CD8-positive, alpha-beta memory T cell (primary cell): ENCODE measurements around the gene RNF222. TPM values are rescaled to one million over a fixed set of nuclear protein-coding genes. Genes with fewer than 3 reads are reported as not detected.
"Not testable (repeated sequence)": the region's sequence is repeated elsewhere in the genome, so short reads cannot be mapped to it uniquely, and the experiment has no call there.

ENCODE experiments used
- CTCF ChIA-PET: fragments of 350-600 bp; sonication (Branson Sonifier 250); formaldehyde crosslinking; loops from one replicate; lab custom pipeline; 2021; ENCODE audit warnings: antibody characterized with exemption; lab: Charles Lee
- POLR2A ChIA-PET: fragments of 350-600 bp; sonication (Branson Sonifier 250); formaldehyde crosslinking; loops from one replicate; lab custom pipeline; 2021; ENCODE audit warnings: antibody characterized with exemption; lab: Charles Lee
- DNase-seq, 5 donors: peaks; one replicate each; pipeline versions ENCODE4 v3.0.0 to v3.0.0-alpha.2; 2020 to 2022; ENCODE audit warnings: mixed read lengths in 1 of 5
- H3K27ac ChIP-seq: one replicate; pipeline ENCODE4 v1.7.0; 2013; ENCODE audit warnings: low read depth, mild to moderate bottlenecking, low read length, moderate library complexity
- H3K27me3 ChIP-seq: 2 replicates; pipeline ENCODE4 v1.7.0; 2013; ENCODE audit warnings: low read length, mild to moderate bottlenecking; ENCODE audit not compliant: insufficient read depth, poor library complexity, severe bottlenecking
- H3K36me3 ChIP-seq: 2 replicates; pipeline ENCODE4 v1.7.0; 2013; ENCODE audit warnings: mild to moderate bottlenecking, low read length, moderate library complexity; ENCODE audit not compliant: insufficient read depth
- H3K4me1 ChIP-seq: 2 replicates; pipeline ENCODE4 v1.7.0; 2013; ENCODE audit warnings: mild to moderate bottlenecking, low read length, moderate library complexity; ENCODE audit not compliant: insufficient read depth
- H3K4me3 ChIP-seq: 2 replicates; pipeline ENCODE4 v1.7.0; 2013; ENCODE audit warnings: mild to moderate bottlenecking, low read length
- H3K9me3 ChIP-seq: 2 replicates; pipeline ENCODE4 v1.7.0; 2013; ENCODE audit warnings: mild to moderate bottlenecking, low read length
- H3K27ac Mint-ChIP-seq, 8 donors: one replicate each; pipeline ENCODE4 v1.8.0; 2020 to 2021; ENCODE audit warnings: mixed read lengths in 8 of 8, mild to moderate bottlenecking in 6 of 8, inconsistent platforms in 3 of 8, moderate library complexity in 3 of 8
- H3K27me3 Mint-ChIP-seq, 2 donors: one replicate each; pipeline ENCODE4 v1.8.0; 2020 to 2021; ENCODE audit warnings: mixed read lengths in 2 of 2, mild to moderate bottlenecking in 1 of 2, moderate library complexity in 1 of 2
- H3K36me3 Mint-ChIP-seq, 3 donors: one replicate each; pipeline ENCODE4 v1.8.0; 2020 to 2021; ENCODE audit warnings: mixed read lengths in 3 of 3, inconsistent platforms in 1 of 3, mild to moderate bottlenecking in 1 of 3
- H3K4me1 Mint-ChIP-seq, 3 donors: one replicate each; pipeline ENCODE4 v1.8.0; 2020 to 2021; ENCODE audit warnings: mixed read lengths in 3 of 3, inconsistent platforms in 1 of 3, mild to moderate bottlenecking in 1 of 3
- H3K4me3 Mint-ChIP-seq, 7 donors: one replicate each; pipeline ENCODE4 v1.8.0; 2020 to 2021; ENCODE audit warnings: mixed read lengths in 7 of 7, mild to moderate bottlenecking in 6 of 7, moderate library complexity in 4 of 7, inconsistent platforms in 2 of 7
- H3K9me3 Mint-ChIP-seq, 5 donors: one replicate each; pipeline ENCODE4 v1.8.0; 2020 to 2022; ENCODE audit warnings: mixed read lengths in 5 of 5, mild to moderate bottlenecking in 3 of 5, moderate library complexity in 2 of 5, inconsistent platforms in 1 of 5
- polyA plus RNA-seq: library from polyadenylated mRNA; unstranded; fragments of 300-500 nt; fragmentation: Illumina TruSeq; gene quantifications from one replicate; pipeline ENCODE4 v1.2.3, GENCODE V29; 2021
- total RNA-seq, 2 experiments: library from RNA; stranded (reverse); gene quantifications; one replicate each; pipeline ENCODE4 v1.2.3, GENCODE V29; 2021

The RNF222 gene
- total and polyA plus RNA-seq, 3 experiments from 2014 or later = 0.18 TPM; not detected in 2

DNA sequence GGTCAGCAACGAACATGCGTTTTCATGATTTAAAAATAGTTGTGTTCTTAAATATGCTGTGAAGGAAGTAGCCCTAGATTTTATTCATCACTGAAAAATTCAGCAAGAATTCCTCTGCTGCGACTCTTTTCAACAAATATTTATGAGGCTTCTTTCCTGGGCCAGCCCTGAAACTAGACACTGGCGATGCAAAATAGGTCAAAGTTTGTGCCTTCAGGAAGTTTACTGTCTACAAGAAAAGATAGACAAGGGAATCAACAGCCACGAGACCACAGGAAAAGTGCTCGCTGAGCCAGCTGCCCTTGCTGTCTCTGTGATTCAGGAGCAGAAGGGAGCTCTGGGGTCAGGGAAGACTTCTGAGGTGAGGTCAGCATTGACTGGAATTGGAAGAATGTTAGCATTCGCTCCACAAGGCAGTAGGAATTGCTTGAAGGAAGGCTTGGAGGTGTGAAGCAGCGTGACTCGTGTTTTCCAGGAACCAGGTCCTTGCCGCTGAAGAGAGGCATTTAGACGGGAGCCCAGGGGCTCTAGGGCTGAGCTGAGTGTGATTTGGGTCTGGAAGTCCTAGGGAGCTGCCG, 12.7 kb downstream of the RNF222 start:
- peaks cover 50% of the 10 kb centered on the region for H3K4me1 ChIP-seq
- peak overlapping the region; percentile 6 to 99 (median 97) for H3K4me3 Mint-ChIP-seq
- CTCF ChIA-PET = no interaction called here
- H3K27me3 Mint-ChIP-seq = peaks cover 0 to 2% of the 10 kb centered on the region in 2 donors
- peaks cover 15% of the 10 kb centered on the region for H3K36me3 ChIP-seq
- H3K9me3 Mint-ChIP-seq = no peaks in the 10 kb centered on the region
- peaks cover 4 to 31% (median 6%) of the 10 kb centered on the region in 3 donors for H3K36me3 Mint-ChIP-seq
- DNase-seq = no peak
- no peaks in the 10 kb centered on the region for H3K27me3 ChIP-seq
- no peaks in the 10 kb centered on the region for H3K9me3 ChIP-seq
- no peak overlapping the region for H3K27ac ChIP-seq
- H3K27ac Mint-ChIP-seq = peak overlapping the region in 2 of 8 donors; percentile 85 to 90
- no peak overlapping the region for H3K4me3 ChIP-seq
- H3K4me1 Mint-ChIP-seq = peaks cover 56 to 77% (median 77%) of the 10 kb centered on the region in 3 donors
- POLR2A ChIA-PET = no interaction called here

DNA sequence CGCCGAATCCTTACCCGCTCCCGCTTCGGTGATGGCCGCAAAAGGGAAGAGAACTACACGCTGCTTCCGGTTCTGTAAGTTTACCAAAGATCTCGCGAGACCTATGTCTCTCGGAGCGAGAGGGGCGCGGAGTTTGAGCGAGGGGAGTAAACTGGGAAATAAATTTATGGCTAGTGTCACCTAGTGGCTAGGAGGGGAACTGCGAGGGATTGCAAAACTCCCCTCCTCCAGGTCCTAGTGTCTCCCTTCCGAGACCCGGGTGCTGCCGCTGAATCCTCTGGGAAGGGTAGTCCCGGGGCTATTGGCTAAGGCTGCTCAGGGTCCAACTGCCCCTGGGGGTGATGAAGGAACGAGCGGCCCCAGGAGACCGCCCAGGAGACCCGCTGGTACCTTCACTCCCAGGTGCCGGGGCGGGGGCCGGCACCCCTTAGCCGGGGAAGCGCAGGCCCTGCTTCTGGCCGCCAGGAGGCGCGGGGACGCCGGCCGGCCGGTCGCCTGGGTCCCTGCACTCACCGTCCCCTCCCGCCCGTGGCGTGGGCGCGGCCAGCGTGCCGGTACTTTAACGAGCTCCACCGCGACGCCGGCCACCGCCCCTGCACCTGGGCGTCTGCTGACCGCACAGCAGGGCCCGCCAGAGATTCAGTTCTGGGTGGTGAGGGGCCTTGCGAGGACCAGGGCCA, 14.3 kb downstream of the RNF222 start, which contains the start of gene RPL26:
RPL26 (minus strand) TSS at position 51 of the 680 bp plus-strand sequence. CDS start 883 bp downstream, outside the sequence.
- Mint-ChIP-seq H3K27me3 (peaks cover 0 to 2% of the 10 kb centered on the region in 2 donors), H3K27ac (peak within 1 kb of the TSS; percentile 90 to 99 (median 94)), H3K4me1 (peaks cover 60 to 79% (median 77%) of the 10 kb centered on the region in 3 donors), H3K36me3 (peaks cover 10 to 47% (median 12%) of the 10 kb centered on the region in 3 donors), H3K4me3 (peak within 1 kb of the TSS; percentile 94 to 100 (median 97)), H3K9me3 (no peaks in the 10 kb centered on the region)
- Histone ChIP-seq H3K4me1 (peaks cover 52% of the 10 kb centered on the region), H3K27me3 (no peaks in the 10 kb centered on the region), H3K9me3 (no peaks in the 10 kb centered on the region), H3K36me3 (peaks cover 30% of the 10 kb centered on the region), H3K27ac (peak within 1 kb of the TSS; percentile 75), H3K4me3 (peak within 1 kb of the TSS; percentile 90)
- ChIA-PET CTCF (interaction anchor here (0.6 to 1.9 kb wide), 15 partner anchors 8 to 552 kb away, joined by 3 to 21 read pairs (median 3); partner anchors contain the start of gene NDEL1), POLR2A (interaction anchor here (0.6 to 1.3 kb wide), 6 partner anchors 10 to 358 kb away, joined by 3 to 11 read pairs (median 4); partner anchors contain the start of gene NDEL1)
- DNase-seq = peak; percentile 88 to 98 (median 95)

DNA sequence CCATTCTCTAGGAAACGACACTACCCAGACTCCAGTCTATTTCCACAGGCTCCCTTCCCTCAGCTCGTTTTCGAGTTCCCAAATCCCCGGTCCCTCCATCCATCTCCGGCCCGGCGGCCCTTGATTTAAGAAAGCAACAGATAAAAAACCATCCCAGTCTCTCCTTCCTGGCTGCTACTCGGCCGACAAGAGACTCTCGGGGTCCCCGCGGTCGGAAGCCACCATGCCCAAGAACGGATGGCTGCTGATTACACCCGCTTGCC, 14.8 kb downstream of the RNF222 start:
- H3K4me1 Mint-ChIP-seq = peaks cover 55 to 75% (median 74%) of the 10 kb centered on the region in 3 donors
- peak overlapping the region; percentile 94 to 100 (median 97) for H3K4me3 Mint-ChIP-seq
- peak overlapping the region; percentile 90 to 99 (median 94) for H3K27ac Mint-ChIP-seq
- H3K27me3 ChIP-seq = no peaks in the 10 kb centered on the region
- ChIA-PET CTCF (interaction anchor here (0.7 to 1.9 kb wide), 5 partner anchors 12 to 553 kb away, joined by 3 to 7 read pairs (median 3); no protein-coding TSS in a partner anchor), POLR2A (interaction anchor here (1.3 kb wide), 1 partner anchor 53 kb away, joined by 6 read pairs; the partner anchor contains the start of gene NDEL1)
- peaks cover 10 to 51% (median 17%) of the 10 kb centered on the region in 3 donors for H3K36me3 Mint-ChIP-seq
- H3K27ac ChIP-seq = peak overlapping the region; percentile 75
- H3K4me3 ChIP-seq = peak overlapping the region; percentile 90
- peaks cover 48% of the 10 kb centered on the region for H3K4me1 ChIP-seq
- no peaks in the 10 kb centered on the region for H3K9me3 Mint-ChIP-seq
- peaks cover 34% of the 10 kb centered on the region for H3K36me3 ChIP-seq
- no peak for DNase-seq
- H3K9me3 ChIP-seq = no peaks in the 10 kb centered on the region
- H3K27me3 Mint-ChIP-seq = peaks cover 0 to 2% of the 10 kb centered on the region in 2 donors

DNA sequence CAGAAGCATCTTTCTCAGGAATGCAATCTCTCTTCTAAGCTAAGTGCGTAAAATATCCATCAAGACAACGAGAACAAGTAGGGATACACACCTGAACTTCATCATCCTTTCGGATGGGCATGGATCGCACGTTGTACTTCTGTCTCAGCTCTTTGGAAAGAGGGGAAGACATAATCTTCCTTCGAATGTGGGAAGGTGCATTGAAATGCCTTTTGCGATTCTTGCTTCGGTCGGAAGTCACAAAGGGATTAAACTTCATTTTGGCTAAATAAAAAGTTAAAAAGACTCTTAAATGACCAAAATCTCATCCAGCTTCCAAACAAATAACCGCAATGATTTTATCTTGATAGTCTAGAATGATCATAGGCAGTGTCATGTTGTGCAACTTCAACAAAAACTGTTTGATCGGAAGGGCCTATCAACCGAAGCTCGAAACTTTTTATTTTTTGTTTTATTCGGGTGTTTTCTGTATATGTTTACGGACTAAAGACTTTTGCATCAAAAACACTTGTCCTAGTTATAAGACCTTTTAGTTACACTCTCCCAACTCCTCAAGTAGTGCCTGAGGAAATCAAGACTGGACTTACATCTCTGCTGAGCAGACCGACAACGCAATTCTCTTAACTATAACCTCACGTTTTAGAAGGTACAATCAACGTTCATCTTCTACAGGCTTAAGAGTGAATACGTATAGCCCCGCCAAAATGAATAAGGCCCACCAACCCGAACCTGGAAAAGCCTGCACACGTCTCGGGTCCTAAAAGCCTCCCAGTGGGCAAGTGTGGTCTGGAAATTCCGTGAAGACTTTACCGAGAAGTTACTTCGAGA, 15.4 kb downstream of the RNF222 start:
- Histone ChIP-seq H3K4me1 (peaks cover 43% of the 10 kb centered on the region), H3K27ac (peak overlapping the region; percentile 75), H3K27me3 (no peaks in the 10 kb centered on the region), H3K36me3 (peaks cover 39% of the 10 kb centered on the region), H3K4me3 (peak overlapping the region; percentile 90), H3K9me3 (no peaks in the 10 kb centered on the region)
- H3K27me3 Mint-ChIP-seq = peaks cover 0 to 2% of the 10 kb centered on the region in 2 donors
- POLR2A ChIA-PET = interaction anchor here (1.3 kb wide), 1 partner anchor 53 kb away, joined by 6 read pairs; the partner anchor contains the start of gene NDEL1
- H3K4me1 Mint-ChIP-seq = peaks cover 54 to 74% (median 73%) of the 10 kb centered on the region in 3 donors
- peak overlapping the region; percentile 90 to 99 (median 94) for H3K27ac Mint-ChIP-seq
- no peak for DNase-seq
- peaks cover 10 to 56% (median 19%) of the 10 kb centered on the region in 3 donors for H3K36me3 Mint-ChIP-seq
- peak overlapping the region; percentile 94 to 100 (median 97) for H3K4me3 Mint-ChIP-seq
- H3K9me3 Mint-ChIP-seq = no peaks in the 10 kb centered on the region
- CTCF ChIA-PET = interaction anchor here (0.6 to 1.9 kb wide), 7 partner anchors 11 to 553 kb away, joined by 3 to 7 read pairs (median 3); no protein-coding TSS in a partner anchor

DNA sequence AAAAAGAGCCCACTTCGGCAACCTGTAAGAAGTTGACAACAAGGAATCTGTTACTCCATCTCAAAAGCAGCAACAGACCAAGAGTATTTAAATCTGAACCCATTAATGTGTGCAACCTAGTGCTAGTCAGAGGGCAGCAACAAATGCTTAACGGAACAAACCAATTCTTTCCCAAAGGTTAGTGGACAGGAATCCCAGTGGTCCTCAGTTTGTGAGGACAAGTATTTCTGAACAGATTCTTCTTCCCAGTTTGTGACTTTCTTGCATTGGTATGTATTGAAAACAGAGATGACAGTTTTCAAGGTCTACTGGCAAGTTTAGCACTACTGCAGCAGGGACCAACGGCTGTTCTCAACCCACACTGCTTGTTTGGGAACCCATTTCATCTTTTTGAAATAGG, 17.6 kb downstream of the RNF222 start:
- H3K27ac ChIP-seq = no peak overlapping the region
- Mint-ChIP-seq H3K9me3 (no peaks in the 10 kb centered on the region), H3K27me3 (no peaks in the 10 kb centered on the region), H3K4me3 (peak overlapping the region in 4 of 7 donors; percentile 35 to 99 (median 72)), H3K27ac (peak overlapping the region in 3 of 8 donors; percentile 43 to 56 (median 54)), H3K36me3 (peaks cover 10 to 74% (median 19%) of the 10 kb centered on the region in 3 donors), H3K4me1 (peaks cover 66 to 87% (median 85%) of the 10 kb centered on the region in 3 donors)
- no peaks in the 10 kb centered on the region for H3K9me3 ChIP-seq
- peaks cover 40% of the 10 kb centered on the region for H3K36me3 ChIP-seq
- no peak overlapping the region for H3K4me3 ChIP-seq
- no peaks in the 10 kb centered on the region for H3K27me3 ChIP-seq
- DNase-seq = no peak
- CTCF ChIA-PET = no interaction called here
- POLR2A ChIA-PET = no interaction called here
- peaks cover 55% of the 10 kb centered on the region for H3K4me1 ChIP-seq

DNA sequence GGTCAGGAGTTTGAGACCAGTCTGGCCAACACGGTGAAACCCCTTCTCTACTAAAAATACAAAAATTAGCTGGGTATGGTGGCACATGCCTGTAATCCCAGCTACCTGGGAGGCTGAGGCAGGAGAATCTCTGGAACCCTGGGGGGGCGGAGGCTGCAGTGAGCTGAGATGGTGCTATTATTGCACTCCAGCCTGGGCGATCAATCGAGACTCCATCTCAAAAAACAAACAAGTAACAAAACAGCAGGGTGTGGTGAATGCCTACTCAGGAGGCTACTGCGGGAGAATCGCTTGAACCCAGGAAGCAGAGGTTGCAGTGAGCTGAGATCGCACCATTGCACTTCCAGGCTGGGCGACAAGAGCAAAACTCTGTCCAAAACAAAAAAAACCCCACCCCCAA, 19.5 kb downstream of the RNF222 start:
- Histone ChIP-seq H3K4me1 (peaks cover 43% of the 10 kb centered on the region), H3K36me3 (peaks cover 40% of the 10 kb centered on the region)
- H3K9me3 Mint-ChIP-seq, H3K27ac ChIP-seq, H3K27me3 ChIP-seq, H3K27me3 Mint-ChIP-seq, H3K9me3 ChIP-seq, H3K4me3 ChIP-seq, DNase-seq, POLR2A ChIA-PET: not testable (repeated sequence)
- CTCF ChIA-PET = interaction anchor here (1.6 kb wide), 1 partner anchor 368 kb away, joined by 5 read pairs; no protein-coding TSS in a partner anchor
- Mint-ChIP-seq H3K4me3 (peak overlapping the region in 1 of 7 donors; percentile 97), H3K27ac (peak overlapping the region in 4 of 8 donors; percentile 1 to 94 (median 78)), H3K36me3 (peaks cover 9 to 73% (median 19%) of the 10 kb centered on the region in 3 donors), H3K4me1 (peaks cover 59 to 74% (median 72%) of the 10 kb centered on the region in 3 donors)

DNA sequence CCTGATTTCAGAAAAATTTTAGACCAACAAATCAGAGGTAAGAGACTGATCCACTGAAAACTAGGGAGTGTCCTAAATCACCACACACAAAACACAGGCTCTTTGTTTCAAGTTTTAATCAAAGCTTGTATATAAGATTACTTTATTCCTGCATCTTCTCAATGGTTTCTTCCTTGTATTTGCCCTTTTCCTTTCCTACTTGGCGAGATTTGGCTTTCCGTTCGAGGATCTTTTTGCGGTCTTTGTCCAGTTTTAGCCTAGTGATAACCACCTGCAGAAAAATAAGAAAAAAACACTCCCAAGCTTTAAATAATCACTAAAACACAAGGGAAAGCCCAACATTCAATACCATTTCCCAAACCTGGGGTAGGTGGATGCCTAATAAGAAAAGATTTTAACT, 20.2 kb downstream of the RNF222 start:
- peaks cover 5 to 66% (median 17%) of the 10 kb centered on the region in 3 donors for H3K36me3 Mint-ChIP-seq
- Histone ChIP-seq H3K4me1 (peaks cover 43% of the 10 kb centered on the region), H3K36me3 (peaks cover 40% of the 10 kb centered on the region), H3K9me3 (no peaks in the 10 kb centered on the region), H3K27me3 (no peaks in the 10 kb centered on the region), H3K27ac (no peak overlapping the region), H3K4me3 (no peak overlapping the region)
- ChIA-PET CTCF (interaction anchor here (0.8 to 1.9 kb wide), 6 partner anchors 9 to 369 kb away, joined by 3 to 6 read pairs (median 4); no protein-coding TSS in a partner anchor), POLR2A (interaction anchor here (1.2 kb wide), 1 partner anchor 58 kb away, joined by 3 read pairs; the partner anchor contains the start of gene NDEL1)
- H3K4me3 Mint-ChIP-seq = peak overlapping the region in 6 of 7 donors; percentile 16 to 97 (median 90)
- no peaks in the 10 kb centered on the region for H3K27me3 Mint-ChIP-seq
- no peak for DNase-seq
- H3K27ac Mint-ChIP-seq = peak overlapping the region; percentile 45 to 94 (median 91)
- no peaks in the 10 kb centered on the region for H3K9me3 Mint-ChIP-seq
- H3K4me1 Mint-ChIP-seq = peaks cover 54 to 68% (median 65%) of the 10 kb centered on the region in 3 donors
